H54 (cell line): ENCODE results near the gene TARS1.
"Not testable (repeated sequence)": the region's sequence is repeated elsewhere in the genome, so short reads cannot be mapped to it uniquely, and the experiment has no call there.

Source experiments
- DNase-seq: peaks from one replicate; pipeline ENCODE4 v3.0.0; 2011; ENCODE audit warnings: low spot score, mixed read lengths; ENCODE audit not compliant: insufficient read length
- FAIRE-seq: peaks from 3 replicates; lab custom pipeline; 2011; peaks lifted over from hg19 to GRCh38; lab: Jason Lieb, UNC
- POLR2A ChIP-seq: IDR thresholded peaks from 2 replicates; pipeline ENCODE4 v1.6.1; 2011; ENCODE audit warnings: low read depth, mild to moderate bottlenecking, low read length

TARS1 gene

DNA sequence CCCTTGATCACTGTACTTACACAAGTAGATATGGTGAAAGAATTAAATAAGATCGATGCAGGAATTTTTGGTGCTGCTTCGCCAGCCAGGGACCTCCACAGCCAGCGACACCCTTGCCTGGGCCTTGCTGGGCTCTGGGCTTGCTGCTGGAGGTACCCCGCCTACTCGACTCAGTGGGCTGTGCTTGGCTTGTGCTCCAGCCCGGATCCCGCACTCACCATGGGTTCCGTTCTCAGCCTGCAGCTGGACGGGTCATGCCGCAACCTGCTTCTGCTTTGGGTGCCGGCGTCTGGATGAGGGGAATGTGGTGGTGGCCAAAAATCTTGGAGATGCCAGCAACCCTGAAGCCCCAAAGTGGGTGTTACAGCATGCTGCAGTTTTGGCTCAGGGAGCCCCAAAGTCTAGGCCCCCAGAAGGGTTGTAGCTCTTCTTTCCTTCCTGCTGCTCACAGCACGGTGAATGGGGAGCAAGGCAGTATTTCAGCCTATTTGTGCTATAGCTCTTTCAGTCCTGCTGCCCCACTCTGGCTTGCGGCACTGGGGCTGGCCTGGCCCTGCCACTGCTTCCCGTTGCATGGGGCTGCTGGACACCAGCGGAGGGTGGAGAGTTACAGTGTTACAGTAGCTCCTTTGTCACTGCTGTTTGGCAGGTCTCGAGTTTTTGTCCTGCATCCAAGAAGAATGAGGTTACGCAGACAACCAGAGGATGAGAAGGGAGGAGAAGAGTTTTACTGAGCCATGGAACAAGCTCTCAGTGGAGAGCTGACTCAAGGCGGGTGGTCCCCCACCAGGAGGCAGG, 48.0 kb downstream of the TARS1 start:
- FAIRE-seq = no peak
- no peak for DNase-seq
- no peak for TF ChIP-seq POLR2A

DNA sequence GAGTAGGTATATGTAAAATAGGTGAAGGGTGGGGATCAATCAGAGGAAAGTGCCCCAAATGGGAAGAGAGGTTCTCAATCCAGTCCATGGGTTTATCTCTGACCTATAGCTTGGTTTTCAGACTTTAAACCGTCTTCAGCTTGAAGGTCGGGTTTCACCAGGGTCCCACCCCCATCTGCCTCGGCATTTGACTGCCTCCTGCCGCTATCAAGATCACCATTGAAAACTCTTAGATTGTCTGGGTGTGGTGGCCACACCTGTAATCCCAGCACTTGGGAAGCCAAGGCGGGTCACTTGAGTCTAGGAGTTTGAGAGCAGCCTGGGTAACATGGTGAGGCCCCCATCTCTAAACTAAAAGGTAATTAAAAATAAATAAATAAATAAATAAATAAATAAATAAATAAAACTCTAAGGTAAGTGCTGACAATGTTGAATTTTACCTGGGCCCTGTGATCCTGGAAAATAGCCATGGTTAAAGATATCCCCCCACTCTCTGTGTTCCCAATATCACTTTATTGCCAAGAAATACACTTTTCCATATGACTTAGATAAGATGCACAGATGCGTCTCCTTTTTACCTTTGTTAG, 48.8 kb downstream of the TARS1 start:
- no peak for TF ChIP-seq POLR2A
- DNase-seq (no peak), FAIRE-seq (no peak)

DNA sequence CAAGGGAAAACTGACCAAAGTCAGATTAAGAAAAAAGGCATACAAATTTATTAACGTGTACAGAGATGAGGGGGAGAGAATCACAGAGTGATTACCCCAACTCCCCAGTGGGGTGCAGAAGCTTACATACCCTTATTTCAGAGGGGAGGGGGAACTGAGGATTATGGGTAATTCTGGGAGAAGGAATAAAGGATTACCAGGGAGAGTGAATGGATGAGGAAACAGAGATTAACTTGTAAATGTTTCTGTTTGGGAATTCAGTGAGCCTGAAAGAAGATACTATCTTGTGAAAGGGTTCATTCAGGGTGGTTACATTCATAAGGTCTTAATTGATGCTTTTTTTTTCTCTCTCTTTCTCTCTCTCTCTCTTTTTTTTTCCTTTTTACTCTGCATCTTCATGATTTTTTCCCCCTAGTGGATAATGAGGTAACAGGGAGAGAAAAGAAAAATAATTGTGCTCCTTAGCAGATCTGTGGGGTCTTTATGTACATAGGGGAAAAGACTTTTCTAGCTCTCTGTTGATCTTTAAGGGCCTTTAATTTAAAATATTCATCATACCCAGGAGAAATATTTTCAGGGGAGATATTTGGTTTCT, 49.4 kb downstream of the TARS1 start:
- FAIRE-seq = no peak
- no peak for TF ChIP-seq POLR2A
- DNase-seq = no peak

- DNase-seq (no peak), FAIRE-seq (no peak)
- no peak for TF ChIP-seq POLR2A
Measured at GRCh38 chr5:33491941-33492340, 51.2 kb downstream of the TARS1 start.

DNA sequence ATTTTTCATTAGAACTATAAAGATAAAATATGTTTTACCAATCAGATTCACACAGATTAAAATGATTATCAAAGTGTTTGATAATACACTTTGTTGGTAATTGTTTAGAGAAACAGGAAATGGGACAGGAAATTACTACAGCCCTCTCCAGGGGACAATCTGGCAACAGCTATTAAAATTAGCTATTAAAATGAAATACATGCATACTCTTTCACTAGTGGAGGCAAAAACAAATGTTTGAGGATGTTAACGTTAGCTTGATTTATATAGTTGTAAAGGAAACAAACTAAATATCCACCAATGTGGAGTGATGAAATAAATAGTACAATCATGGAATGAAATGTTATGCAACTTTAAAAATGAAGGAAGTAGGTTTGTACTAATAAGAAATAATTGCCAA, 53.7 kb downstream of the TARS1 start:
- no peak for DNase-seq
- no peak for FAIRE-seq
- no peak for TF ChIP-seq POLR2A

GRCh38 chr5:33501260-33501659, 60.5 kb downstream of the TARS1 start:
- no peak for FAIRE-seq
- no peak for DNase-seq
- no peak for TF ChIP-seq POLR2A

DNA sequence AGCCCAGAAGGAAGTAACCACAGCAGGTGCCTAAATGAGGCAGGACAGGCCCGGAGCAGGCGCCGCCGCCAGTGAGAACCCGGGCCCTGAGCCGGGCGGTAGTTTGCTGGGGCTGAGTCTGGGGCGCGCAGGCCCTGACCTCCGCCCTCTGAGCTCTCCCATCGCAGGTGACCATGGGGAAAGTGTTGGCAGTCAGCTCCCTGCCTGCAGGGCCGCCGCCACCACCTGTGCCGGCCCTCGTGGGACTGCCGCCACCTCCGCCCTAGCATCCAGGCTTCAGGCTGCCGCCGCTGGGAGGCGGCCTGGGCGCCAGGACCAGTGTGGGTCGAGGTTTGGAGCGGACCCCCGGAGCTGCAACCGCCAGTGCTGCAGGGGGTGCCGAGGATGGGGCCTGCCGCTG, 61.1 kb downstream of the TARS1 start:
- TF ChIP-seq POLR2A = no peak
- FAIRE-seq (no peak), DNase-seq (no peak)

- DNase-seq (no peak), FAIRE-seq (no peak)
- TF ChIP-seq POLR2A = no peak
Measured at GRCh38 chr5:33504570-33504969, 63.8 kb downstream of the TARS1 start.

- FAIRE-seq = no peak
- no peak for TF ChIP-seq POLR2A
- DNase-seq = no peak
Measured at GRCh38 chr5:33507426-33507825, 66.7 kb downstream of the TARS1 start.

GRCh38 chr5:33509036-33509435, 68.3 kb downstream of the TARS1 start:
- TF ChIP-seq POLR2A = no peak
- DNase-seq = no peak
- FAIRE-seq = no peak

DNA sequence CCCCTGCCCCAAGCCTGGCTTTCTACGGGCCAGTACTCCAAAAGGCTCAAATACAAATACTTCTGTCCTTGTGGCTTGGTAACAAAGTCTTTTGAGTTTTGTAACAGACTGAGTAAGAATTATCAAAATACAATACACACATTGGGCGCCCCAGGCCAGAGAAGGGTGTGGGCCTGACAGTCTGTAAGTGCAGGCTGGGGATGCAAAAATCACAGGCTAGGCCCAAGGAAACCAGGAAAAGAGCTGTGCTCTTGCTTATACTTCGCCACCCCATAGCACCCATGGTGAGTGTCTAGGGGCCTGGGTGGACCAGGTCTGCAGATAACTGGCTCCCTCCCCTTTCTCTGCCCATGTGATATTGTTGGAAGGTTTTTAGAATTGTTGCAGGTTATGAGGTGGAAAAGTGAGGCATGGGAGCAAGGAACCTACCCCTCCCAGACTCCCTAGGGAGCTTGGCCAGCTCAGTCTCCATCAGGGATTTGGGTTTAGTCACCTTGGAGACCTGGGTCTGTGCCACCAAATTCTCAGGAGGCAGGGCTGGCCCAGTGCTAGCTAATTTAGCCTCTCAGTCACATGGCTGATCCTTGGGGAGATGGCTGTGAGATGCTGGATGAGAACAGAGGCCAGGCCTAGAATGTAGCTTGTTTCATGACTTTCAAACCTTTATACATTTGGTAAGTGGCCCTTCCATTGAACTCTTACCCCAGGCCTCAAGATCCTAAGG, 72.9 kb downstream of the TARS1 start:
- no peak for DNase-seq
- no peak for FAIRE-seq
- no peak for TF ChIP-seq POLR2A

- DNase-seq, FAIRE-seq: not testable (repeated sequence)
Measured at GRCh38 chr5:33515366-33515765, 74.6 kb downstream of the TARS1 start.

- FAIRE-seq = no peak
- TF ChIP-seq POLR2A = no peak
- DNase-seq = no peak
Measured at GRCh38 chr5:33516421-33516820, 75.7 kb downstream of the TARS1 start.
